Subcutaneous adipose tissue (tissue), 4 donors: ENCODE measurements around the gene IFIT2. TPM values are rescaled to one million over a fixed set of nuclear protein-coding genes. Genes with fewer than 3 reads are reported as not detected.

Experiments used
- CTCF ChIP-seq: fragments of 450-650 bp; IDR thresholded peaks from one replicate; pipeline ENCODE4 v1.5.1; 2016; ENCODE audit warnings: low read depth, mild to moderate bottlenecking, control low read depth, antibody characterized with exemption, moderate library complexity
- total RNA-seq, 4 donors: library from RNA; depleted of rRNA; stranded (reverse); fragments of >200 nt; gene quantifications; one replicate each; pipeline ENCODE4 v1.1.0, GENCODE V29; 2016

Gene IFIT2
- total RNA-seq, 4 donors from 2014 or later, result 2.3 to 10.9 (median 8.6) TPM

GRCh38 chr10:89308736-89309135 lies 6.9 kb downstream of the IFIT2 start:
- TF ChIP-seq CTCF, result no peak

GRCh38 chr10:89309156-89310055 lies 7.6 kb downstream of the IFIT2 start:
- TF ChIP-seq CTCF, result no peak

GRCh38 chr10:89310056-89310893 lies 8.4 kb downstream of the IFIT2 start:
- no peak for TF ChIP-seq CTCF

- no peak for TF ChIP-seq CTCF
These were observed 11.1 kb downstream of the IFIT2 start for GRCh38 chr10:89312973-89313372.

- no peak for TF ChIP-seq CTCF
These were observed 12.8 kb downstream of the IFIT2 start for GRCh38 chr10:89314676-89315075.

- TF ChIP-seq CTCF, result no peak
These were observed 26.1 kb downstream of the IFIT2 start, which contains the start of gene IFIT3 for GRCh38 chr10:89327803-89328441. IFIT3 (plus strand) TSS chr10:89327997; CDS start chr10:89328074, 77 bp downstream.
